IMR-90 (cell line): ENCODE measurements around the gene GAREM1.

ENCODE experiments used
- POLR2A ChIP-seq: IDR thresholded peaks from 2 replicates; pipeline ENCODE4 v1.6.1; 2012; ENCODE audit warnings: mild to moderate bottlenecking, low read depth, low read length
- RFX5 ChIP-seq: IDR thresholded peaks from 2 replicates; pipeline ENCODE4 v1.8.0; 2012; ENCODE audit warnings: low read depth, mild to moderate bottlenecking, low read length, moderate library complexity
- TF ChIP-seq, protein P1 (sequence below): conservative IDR thresholded peaks from 2 replicates; pipeline ENCODE4 v1.5.1; 2012; ENCODE audit warnings: mild to moderate bottlenecking, low read depth, low read length, improper control_type of control experiment

DNA sequence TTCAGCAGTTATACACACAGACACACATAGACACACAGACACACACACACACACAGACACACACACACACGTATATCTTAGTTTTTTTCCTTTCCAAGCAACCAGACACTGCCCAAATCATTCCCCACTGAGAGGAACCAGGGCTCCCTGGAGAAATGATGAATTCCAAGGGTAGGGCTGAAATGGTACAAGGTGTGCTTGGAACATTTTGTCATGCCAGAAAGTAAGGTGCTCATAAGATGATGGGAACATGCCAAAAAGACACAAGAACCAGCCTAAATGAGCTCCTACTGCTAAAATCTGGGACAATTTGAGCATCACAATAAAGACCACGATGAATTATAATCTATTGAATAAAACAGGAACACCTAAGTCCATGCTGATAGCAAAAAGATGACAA lies 177.6 kb downstream of the GAREM1 start:
- TF ChIP-seq, protein P1, sequence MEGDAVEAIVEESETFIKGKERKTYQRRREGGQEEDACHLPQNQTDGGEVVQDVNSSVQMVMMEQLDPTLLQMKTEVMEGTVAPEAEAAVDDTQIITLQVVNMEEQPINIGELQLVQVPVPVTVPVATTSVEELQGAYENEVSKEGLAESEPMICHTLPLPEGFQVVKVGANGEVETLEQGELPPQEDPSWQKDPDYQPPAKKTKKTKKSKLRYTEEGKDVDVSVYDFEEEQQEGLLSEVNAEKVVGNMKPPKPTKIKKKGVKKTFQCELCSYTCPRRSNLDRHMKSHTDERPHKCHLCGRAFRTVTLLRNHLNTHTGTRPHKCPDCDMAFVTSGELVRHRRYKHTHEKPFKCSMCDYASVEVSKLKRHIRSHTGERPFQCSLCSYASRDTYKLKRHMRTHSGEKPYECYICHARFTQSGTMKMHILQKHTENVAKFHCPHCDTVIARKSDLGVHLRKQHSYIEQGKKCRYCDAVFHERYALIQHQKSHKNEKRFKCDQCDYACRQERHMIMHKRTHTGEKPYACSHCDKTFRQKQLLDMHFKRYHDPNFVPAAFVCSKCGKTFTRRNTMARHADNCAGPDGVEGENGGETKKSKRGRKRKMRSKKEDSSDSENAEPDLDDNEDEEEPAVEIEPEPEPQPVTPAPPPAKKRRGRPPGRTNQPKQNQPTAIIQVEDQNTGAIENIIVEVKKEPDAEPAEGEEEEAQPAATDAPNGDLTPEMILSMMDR: no peak
- TF ChIP-seq POLR2A: no peak
- no peak for TF ChIP-seq RFX5
